ENCODE results near the gene PRSS56. TPM values are rescaled to one million over a fixed set of nuclear protein-coding genes. Genes with fewer than 3 reads are reported as not detected.

The PRSS56 gene
- total and polyA plus RNA-seq, 2 of the 13 experiments (the other 11 are each of a cell fraction or from before 2014, with no cell fraction given) = not detected

DNA sequence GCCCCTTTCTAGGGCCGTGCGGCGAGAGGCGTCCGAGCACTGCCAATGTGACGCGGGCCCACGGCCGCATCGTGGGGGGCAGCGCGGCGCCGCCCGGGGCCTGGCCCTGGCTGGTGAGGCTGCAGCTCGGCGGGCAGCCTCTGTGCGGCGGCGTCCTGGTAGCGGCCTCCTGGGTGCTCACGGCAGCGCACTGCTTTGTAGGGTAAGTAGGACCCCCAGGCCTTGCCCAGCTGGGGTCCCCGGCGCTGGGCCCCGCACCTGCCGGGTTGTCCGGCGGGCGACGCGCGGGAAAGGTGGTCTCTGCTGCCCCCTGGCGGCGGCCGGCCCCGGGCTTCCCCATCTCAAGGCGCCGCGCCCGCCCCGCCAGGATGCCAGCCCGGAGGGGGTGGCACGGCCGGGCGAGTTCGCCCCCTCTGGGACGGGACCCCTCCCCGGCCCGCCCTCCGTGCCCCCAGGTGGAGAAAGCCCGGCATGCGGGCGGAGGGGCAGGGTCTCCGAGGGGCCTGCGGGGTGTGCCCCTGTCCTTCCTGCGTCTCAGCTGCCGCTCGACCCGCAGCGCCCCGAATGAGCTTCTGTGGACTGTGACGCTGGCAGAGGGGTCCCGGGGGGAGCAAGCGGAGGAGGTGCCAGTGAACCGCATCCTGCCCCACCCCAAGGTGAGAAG is 1.9 kb downstream of the PRSS56 start (continued):
- TF ChIP-seq, protein P1, sequence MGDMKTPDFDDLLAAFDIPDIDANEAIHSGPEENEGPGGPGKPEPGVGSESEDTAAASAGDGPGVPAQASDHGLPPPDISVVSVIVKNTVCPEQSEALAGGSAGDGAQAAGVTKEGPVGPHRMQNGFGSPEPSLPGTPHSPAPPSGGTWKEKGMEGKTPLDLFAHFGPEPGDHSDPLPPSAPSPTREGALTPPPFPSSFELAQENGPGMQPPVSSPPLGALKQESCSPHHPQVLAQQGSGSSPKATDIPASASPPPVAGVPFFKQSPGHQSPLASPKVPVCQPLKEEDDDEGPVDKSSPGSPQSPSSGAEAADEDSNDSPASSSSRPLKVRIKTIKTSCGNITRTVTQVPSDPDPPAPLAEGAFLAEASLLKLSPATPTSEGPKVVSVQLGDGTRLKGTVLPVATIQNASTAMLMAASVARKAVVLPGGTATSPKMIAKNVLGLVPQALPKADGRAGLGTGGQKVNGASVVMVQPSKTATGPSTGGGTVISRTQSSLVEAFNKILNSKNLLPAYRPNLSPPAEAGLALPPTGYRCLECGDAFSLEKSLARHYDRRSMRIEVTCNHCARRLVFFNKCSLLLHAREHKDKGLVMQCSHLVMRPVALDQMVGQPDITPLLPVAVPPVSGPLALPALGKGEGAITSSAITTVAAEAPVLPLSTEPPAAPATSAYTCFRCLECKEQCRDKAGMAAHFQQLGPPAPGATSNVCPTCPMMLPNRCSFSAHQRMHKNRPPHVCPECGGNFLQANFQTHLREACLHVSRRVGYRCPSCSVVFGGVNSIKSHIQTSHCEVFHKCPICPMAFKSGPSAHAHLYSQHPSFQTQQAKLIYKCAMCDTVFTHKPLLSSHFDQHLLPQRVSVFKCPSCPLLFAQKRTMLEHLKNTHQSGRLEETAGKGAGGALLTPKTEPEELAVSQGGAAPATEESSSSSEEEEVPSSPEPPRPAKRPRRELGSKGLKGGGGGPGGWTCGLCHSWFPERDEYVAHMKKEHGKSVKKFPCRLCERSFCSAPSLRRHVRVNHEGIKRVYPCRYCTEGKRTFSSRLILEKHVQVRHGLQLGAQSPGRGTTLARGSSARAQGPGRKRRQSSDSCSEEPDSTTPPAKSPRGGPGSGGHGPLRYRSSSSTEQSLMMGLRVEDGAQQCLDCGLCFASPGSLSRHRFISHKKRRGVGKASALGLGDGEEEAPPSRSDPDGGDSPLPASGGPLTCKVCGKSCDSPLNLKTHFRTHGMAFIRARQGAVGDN (CRISPR knock-in tag; IDR thresholded peaks at IDR 0.05) = peak; percentile 26; the same call in 1 of the 2 replicates
- no peak for TF ChIP-seq ZNF713 (CRISPR knock-in tag; IDR thresholded peaks at IDR 0.05)
- TF ChIP-seq PCBP1 (IDR thresholded peaks at IDR 0.05; ENCODE audit: borderline replicate concordance, low read depth, low read length) = no peak
- no peak for TF ChIP-seq GATAD2A (CRISPR knock-in tag; IDR thresholded peaks at IDR 0.05)
- TF ChIP-seq NFE2 (CRISPR knock-in tag; IDR thresholded peaks at IDR 0.05) = no peak
- TF ChIP-seq ATF7-NPFF (CRISPR knock-in tag; IDR thresholded peaks at IDR 0.05; ENCODE audit: low read depth) = no peak
- TF ChIP-seq, protein P2, sequence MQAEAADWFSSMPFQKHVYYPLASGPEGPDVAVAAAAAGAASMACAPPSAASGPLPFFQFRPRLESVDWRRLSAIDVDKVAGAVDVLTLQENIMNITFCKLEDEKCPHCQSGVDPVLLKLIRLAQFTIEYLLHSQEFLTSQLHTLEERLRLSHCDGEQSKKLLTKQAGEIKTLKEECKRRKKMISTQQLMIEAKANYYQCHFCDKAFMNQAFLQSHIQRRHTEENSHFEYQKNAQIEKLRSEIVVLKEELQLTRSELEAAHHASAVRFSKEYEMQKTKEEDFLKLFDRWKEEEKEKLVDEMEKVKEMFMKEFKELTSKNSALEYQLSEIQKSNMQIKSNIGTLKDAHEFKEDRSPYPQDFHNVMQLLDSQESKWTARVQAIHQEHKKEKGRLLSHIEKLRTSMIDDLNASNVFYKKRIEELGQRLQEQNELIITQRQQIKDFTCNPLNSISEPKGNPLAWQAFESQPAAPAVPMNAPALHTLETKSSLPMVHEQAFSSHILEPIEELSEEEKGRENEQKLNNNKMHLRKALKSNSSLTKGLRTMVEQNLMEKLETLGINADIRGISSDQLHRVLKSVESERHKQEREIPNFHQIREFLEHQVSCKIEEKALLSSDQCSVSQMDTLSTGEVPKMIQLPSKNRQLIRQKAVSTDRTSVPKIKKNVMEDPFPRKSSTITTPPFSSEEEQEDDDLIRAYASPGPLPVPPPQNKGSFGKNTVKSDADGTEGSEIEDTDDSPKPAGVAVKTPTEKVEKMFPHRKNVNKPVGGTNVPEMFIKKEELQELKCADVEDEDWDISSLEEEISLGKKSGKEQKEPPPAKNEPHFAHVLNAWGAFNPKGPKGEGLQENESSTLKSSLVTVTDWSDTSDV (CRISPR knock-in tag; IDR thresholded peaks at IDR 0.05) = no peak
- no peak for TF ChIP-seq ZBTB21 (CRISPR knock-in tag; IDR thresholded peaks at IDR 0.05)
- TF ChIP-seq, protein P3, sequence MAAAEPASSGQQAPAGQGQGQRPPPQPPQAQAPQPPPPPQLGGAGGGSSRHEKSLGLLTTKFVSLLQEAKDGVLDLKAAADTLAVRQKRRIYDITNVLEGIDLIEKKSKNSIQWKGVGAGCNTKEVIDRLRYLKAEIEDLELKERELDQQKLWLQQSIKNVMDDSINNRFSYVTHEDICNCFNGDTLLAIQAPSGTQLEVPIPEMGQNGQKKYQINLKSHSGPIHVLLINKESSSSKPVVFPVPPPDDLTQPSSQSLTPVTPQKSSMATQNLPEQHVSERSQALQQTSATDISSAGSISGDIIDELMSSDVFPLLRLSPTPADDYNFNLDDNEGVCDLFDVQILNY (CRISPR knock-in tag; conservative IDR thresholded peaks at IDR 0.05) = no peak
- TF ChIP-seq ZNF333 (CRISPR knock-in tag; IDR thresholded peaks at IDR 0.05; ENCODE audit: borderline replicate concordance) = no peak
- no peak for TF ChIP-seq MXD4 (CRISPR knock-in tag; IDR thresholded peaks at IDR 0.05)
- TF ChIP-seq ZNF709 (CRISPR knock-in tag; IDR thresholded peaks at IDR 0.05) = no peak
- TF ChIP-seq, protein P4, sequence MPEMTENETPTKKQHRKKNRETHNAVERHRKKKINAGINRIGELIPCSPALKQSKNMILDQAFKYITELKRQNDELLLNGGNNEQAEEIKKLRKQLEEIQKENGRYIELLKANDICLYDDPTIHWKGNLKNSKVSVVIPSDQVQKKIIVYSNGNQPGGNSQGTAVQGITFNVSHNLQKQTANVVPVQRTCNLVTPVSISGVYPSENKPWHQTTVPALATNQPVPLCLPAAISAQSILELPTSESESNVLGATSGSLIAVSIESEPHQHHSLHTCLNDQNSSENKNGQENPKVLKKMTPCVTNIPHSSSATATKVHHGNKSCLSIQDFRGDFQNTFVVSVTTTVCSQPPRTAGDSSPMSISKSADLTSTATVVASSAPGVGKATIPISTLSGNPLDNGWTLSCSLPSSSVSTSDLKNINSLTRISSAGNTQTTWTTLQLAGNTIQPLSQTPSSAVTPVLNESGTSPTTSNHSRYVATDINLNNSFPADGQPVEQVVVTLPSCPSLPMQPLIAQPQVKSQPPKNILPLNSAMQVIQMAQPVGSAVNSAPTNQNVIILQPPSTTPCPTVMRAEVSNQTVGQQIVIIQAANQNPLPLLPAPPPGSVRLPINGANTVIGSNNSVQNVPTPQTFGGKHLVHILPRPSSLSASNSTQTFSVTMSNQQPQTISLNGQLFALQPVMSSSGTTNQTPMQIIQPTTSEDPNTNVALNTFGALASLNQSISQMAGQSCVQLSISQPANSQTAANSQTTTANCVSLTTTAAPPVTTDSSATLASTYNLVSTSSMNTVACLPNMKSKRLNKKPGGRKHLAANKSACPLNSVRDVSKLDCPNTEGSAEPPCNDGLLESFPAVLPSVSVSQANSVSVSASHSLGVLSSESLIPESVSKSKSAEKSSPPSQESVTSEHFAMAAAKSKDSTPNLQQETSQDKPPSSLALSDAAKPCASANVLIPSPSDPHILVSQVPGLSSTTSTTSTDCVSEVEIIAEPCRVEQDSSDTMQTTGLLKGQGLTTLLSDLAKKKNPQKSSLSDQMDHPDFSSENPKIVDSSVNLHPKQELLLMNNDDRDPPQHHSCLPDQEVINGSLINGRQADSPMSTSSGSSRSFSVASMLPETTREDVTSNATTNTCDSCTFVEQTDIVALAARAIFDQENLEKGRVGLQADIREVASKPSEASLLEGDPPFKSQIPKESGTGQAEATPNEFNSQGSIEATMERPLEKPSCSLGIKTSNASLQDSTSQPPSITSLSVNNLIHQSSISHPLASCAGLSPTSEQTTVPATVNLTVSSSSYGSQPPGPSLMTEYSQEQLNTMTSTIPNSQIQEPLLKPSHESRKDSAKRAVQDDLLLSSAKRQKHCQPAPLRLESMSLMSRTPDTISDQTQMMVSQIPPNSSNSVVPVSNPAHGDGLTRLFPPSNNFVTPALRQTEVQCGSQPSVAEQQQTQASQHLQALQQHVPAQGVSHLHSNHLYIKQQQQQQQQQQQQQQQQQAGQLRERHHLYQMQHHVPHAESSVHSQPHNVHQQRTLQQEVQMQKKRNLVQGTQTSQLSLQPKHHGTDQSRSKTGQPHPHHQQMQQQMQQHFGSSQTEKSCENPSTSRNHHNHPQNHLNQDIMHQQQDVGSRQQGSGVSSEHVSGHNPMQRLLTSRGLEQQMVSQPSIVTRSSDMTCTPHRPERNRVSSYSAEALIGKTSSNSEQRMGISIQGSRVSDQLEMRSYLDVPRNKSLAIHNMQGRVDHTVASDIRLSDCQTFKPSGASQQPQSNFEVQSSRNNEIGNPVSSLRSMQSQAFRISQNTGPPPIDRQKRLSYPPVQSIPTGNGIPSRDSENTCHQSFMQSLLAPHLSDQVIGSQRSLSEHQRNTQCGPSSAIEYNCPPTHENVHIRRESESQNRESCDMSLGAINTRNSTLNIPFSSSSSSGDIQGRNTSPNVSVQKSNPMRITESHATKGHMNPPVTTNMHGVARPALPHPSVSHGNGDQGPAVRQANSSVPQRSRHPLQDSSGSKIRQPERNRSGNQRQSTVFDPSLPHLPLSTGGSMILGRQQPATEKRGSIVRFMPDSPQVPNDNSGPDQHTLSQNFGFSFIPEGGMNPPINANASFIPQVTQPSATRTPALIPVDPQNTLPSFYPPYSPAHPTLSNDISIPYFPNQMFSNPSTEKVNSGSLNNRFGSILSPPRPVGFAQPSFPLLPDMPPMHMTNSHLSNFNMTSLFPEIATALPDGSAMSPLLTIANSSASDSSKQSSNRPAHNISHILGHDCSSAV (CRISPR knock-in tag; IDR thresholded peaks at IDR 0.05; ENCODE audit: borderline replicate concordance) = no peak

All from HepG2 (cell line).